ENCODE results near the gene MAGI1.

DNA sequence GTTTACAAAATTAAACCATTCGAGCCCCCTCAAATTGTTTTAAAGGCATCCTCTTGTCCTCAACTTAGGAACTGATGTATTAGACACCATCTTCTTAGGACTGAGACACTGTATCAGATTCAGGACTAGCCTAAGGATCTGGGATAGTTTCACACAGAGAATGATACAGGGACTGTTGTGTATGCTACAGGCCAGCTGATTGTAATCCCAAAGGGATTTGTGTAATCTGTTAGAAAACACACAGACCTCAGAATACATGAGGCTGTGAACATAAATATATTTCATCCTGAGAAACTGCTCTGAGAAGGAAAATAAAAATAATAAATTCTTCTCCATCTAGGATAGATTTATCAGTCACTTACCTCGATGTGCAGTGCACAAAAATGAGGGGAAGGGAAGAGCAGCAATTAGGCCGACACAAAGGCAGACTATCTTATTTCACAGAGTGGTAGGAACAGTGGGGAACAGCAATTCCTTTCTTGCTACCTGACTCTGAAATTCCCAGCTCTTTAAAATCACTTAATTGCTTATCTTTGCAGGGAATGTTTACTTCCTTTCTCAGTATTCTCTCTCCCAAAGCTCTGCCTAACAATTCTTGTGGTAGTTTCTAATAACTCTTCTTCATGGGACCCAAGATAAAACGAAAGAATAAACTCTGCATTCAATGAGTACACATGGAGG, 322.5 kb downstream of the MAGI1 start:
- TF ChIP-seq POLR2A (IDR thresholded peaks at IDR 0.05) (no peak), CTCF (IDR thresholded peaks at IDR 0.05) (no peak), POLR2AphosphoS5 (IDR thresholded peaks at IDR 0.05; ENCODE audit: insufficient read depth in 1 of 2, low read depth in 1 of 2) (no peak)

Measured in vagina (tissue), 2 donors.